ENCODE measurements around the gene ANKMY1.

The ANKMY1 gene

GRCh38 chr2:240573071-240573515, 15.3 kb upstream of the ANKMY1 start (continued):
- no peak for TF ChIP-seq CREB5 (CRISPR knock-in tag; IDR thresholded peaks at IDR 0.05; ENCODE audit: low read depth)
- TF ChIP-seq ZC3H10 (CRISPR knock-in tag; IDR thresholded peaks at IDR 0.05) = no peak
- TF ChIP-seq TCF4 (CRISPR knock-in tag; IDR thresholded peaks at IDR 0.05; ENCODE audit: borderline replicate concordance) = no peak
- TF ChIP-seq, protein P1, sequence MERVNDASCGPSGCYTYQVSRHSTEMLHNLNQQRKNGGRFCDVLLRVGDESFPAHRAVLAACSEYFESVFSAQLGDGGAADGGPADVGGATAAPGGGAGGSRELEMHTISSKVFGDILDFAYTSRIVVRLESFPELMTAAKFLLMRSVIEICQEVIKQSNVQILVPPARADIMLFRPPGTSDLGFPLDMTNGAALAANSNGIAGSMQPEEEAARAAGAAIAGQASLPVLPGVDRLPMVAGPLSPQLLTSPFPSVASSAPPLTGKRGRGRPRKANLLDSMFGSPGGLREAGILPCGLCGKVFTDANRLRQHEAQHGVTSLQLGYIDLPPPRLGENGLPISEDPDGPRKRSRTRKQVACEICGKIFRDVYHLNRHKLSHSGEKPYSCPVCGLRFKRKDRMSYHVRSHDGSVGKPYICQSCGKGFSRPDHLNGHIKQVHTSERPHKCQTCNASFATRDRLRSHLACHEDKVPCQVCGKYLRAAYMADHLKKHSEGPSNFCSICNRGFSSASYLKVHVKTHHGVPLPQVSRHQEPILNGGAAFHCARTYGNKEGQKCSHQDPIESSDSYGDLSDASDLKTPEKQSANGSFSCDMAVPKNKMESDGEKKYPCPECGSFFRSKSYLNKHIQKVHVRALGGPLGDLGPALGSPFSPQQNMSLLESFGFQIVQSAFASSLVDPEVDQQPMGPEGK (CRISPR knock-in tag; IDR thresholded peaks at IDR 0.05; ENCODE audit: borderline replicate concordance) = no peak

DNA sequence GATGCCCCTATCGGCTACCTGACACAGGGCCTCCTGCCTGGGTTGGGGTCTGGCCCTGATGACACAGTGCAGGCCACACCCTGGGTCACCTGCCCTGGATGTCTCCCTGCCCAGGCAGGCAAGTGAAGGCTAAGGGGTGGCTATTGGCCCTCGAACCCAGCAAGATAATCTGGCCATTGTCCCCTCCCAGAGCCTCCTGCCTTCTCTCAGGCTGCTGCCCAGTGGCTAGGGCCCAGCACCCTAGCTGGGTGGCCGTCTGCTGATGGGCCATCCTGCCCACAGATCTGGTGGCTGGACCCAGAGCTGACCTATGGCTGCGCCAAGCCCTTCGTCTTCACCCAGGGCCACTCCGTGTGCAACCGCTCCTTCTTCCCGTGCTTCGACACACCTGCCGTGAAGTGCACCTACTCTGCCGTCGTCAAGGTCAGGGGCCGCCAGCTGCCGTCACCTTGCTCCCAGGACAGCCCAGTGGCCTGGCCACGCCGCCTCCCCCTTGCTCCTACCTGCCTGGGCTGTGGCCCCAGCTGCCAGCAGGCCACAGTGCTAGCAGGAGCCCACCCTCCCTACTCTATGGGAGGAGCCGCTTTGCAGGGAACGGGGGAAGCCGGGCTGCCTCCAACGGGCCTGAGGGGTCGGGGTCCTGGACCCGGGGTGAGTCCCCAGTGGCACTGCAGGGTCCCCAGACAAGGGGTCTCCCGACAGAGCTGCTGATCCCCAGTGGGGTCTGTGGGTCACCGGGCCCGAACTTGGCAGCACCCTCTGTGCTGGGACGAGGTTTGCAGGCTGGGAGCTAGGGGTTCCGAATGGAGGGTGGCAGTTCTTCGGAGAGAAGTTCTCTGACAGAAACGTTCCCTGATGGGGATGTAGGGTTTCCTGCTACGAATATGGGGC, 14.6 kb upstream of the ANKMY1 start:
- ATAC-seq = no peak

GRCh38 chr2:240571314-240571973, 13.7 kb upstream of the ANKMY1 start:
- TF ChIP-seq TOX (CRISPR knock-in tag; IDR thresholded peaks at IDR 0.05; ENCODE audit: borderline replicate concordance) (no peak), CSRNP3 (CRISPR knock-in tag; IDR thresholded peaks at IDR 0.05) (no peak)
- ATAC-seq = no peak

More for the DNA sequence above, 14.6 kb upstream of the ANKMY1 start:
- no peak for TF ChIP-seq TCF4 (CRISPR knock-in tag; IDR thresholded peaks at IDR 0.05; ENCODE audit: borderline replicate concordance)
- no peak for TF ChIP-seq BACH2 (CRISPR knock-in tag; IDR thresholded peaks at IDR 0.05; ENCODE audit: borderline replicate concordance)
- no peak for TF ChIP-seq ZNF8 (CRISPR knock-in tag; IDR thresholded peaks at IDR 0.05)
- TF ChIP-seq CREB5 (CRISPR knock-in tag; IDR thresholded peaks at IDR 0.05; ENCODE audit: low read depth) = no peak
- no peak for TF ChIP-seq PPARA (CRISPR knock-in tag; IDR thresholded peaks at IDR 0.05; ENCODE audit: borderline replicate concordance)
- no peak for TF ChIP-seq TSHZ2 (CRISPR knock-in tag; IDR thresholded peaks at IDR 0.05)
- TF ChIP-seq, protein P1 (CRISPR knock-in tag; IDR thresholded peaks at IDR 0.05; ENCODE audit: borderline replicate concordance) = no peak
- no peak for TF ChIP-seq ZFP3 (CRISPR knock-in tag; IDR thresholded peaks at IDR 0.05)
- TF ChIP-seq SNAI2 (CRISPR knock-in tag; IDR thresholded peaks at IDR 0.05) = no peak
- no peak for TF ChIP-seq ARNTL (CRISPR knock-in tag; IDR thresholded peaks at IDR 0.05; ENCODE audit: borderline replicate concordance, low read depth)
